ENCODE results near the gene GFM1.

GFM1 gene

GRCh38 chr3:158644345-158644908, at the start of gene GFM1:
GFM1 (plus strand) TSS chr3:158644527; CDS start chr3:158644635, 108 bp downstream.
- DNase-seq: peak; percentile 83 to 89

- DNase-seq: no peak
Measured at GRCh38 chr3:158600787-158601186, 43.5 kb upstream of the GFM1 start.

DNA sequence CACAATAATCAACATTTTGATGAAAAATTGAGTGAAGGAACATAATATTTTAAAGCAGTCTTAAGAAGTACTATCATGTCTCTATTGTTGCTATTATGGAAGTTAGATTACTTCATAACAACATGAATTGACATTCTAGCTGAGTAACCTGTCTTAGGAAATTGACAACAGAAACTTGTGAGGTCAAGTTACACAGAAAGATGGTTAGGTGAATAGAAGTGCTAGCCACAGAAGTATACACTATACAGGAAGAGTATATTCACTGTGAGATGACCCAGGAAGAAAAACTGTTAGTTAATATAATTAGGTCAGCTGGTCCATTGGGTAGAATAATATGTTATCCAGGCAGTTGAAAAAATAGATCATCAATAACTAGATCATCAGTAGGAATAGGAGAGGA, 42.1 kb upstream of the GFM1 start:
- no peak for DNase-seq

- DNase-seq: no peak
Measured at GRCh38 chr3:158617982-158618875, 26.1 kb upstream of the GFM1 start.

GRCh38 chr3:158625881-158626280, 18.4 kb upstream of the GFM1 start:
- no peak for DNase-seq

DNA sequence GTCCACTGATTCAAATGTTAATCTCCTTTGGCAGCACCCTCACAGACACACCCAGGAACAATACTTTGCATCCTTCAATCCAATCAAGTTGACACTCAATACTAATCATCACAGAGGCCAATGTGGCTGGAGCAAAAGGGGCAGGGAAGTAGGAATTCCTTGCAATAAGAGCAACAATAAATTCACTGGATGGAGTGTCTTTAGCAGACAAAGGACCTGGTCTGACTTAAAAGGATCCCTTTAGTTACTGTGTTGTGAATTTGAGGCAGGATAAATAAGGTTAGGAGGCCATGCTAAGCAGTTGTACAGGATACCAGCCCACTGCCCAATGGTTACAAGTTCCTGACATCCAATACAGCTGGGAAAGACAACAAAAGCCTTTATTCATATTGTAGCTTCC, 12.3 kb upstream of the GFM1 start:
- no peak for DNase-seq

DNA sequence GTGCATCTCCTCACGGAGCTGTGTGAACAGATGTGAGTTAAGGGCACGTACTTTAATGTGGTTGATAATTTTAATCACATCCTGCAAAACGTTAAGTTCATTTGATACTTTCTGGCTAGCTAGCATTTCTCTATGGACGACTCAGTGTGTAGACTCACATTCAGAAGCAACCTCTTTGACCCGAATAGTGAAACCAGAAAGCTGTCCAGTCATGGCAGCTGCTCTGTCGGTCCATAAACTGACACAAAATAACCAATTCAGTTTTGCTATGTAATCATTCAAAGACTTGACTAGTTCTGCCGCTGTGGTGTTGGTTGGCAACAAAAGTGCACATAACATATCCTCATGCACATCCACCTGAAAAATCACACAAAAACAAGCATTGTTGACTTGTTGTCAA, 3.7 kb upstream of the GFM1 start:
- DNase-seq: no peak

- DNase-seq: no peak
Measured at GRCh38 chr3:158642005-158642404, 2.3 kb upstream of the GFM1 start.

DNA sequence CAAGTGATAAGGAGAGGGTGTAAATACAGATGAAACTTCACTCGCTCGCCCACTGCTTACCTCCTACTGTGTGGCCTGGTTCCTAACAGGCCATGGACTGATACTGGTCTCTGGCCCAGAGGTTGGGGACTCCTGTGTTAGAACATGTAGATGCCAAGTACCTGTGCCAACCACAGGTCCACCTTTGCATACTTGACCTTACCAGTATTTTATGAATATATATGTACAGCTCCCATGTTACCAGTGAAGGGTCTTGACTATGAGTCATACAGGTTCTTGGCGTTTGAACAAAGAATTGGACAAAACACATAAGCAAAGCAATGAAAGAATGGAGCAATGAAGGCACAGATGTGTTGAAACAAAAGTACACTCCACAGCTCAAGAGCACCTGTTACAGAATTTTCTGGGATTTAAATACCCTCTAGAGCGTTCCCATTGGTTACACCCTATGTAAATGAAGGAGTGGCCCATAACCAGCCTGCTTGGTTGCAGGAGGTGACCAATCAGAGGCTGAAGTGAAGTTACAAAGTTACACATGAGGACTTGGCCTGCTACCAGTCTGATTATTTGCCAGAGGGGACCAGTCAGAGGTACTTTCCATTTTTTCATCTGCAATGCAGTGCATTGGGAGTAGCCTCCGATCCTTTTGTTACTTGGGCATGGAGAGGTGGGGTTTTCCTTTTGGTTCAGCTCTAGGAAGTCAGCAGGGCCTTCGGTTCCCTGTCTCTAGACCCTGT, 1.7 kb upstream of the GFM1 start:
- DNase-seq: no peak

GRCh38 chr3:158649791-158650190, 5.5 kb downstream of the GFM1 start:
- DNase-seq: no peak

DNA sequence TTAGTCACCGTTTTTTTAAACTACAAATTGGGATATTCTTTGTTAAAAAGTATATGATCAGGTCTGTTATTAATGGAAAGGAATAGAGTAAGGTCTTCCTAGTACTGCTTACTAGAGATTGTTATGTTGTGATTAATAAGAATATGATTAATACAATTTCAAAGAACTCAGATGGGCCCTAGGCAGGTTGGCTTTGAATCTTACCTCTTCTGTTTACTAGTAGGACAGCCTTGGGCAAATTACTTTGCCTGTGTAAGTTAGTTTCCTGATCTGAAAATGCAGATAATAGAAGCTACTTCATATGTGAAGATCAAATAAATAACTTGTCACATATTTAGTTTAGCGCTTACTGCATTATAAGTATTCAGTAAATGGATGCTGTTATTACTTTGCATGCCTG, 6.9 kb downstream of the GFM1 start:
- no peak for DNase-seq

DNA sequence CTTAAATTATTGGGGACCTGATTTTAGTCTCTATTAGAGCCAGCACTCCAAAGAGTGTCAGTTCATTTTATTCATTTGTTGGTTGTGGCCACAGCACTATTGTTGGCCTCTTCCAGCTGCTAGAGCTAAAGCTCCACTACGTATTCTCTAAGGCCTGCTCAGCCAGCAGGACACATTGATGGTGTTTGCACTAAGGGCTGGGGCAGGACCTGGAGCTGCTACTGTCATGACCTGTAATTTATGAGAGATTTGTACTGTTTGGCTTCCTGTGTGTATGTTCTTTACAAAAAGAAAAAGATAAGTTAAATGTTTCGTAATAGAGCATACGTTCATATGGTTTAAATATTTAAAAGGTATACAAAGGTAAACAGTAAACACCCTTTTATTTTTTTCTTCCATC, 8.1 kb downstream of the GFM1 start:
- no peak for DNase-seq

DNA sequence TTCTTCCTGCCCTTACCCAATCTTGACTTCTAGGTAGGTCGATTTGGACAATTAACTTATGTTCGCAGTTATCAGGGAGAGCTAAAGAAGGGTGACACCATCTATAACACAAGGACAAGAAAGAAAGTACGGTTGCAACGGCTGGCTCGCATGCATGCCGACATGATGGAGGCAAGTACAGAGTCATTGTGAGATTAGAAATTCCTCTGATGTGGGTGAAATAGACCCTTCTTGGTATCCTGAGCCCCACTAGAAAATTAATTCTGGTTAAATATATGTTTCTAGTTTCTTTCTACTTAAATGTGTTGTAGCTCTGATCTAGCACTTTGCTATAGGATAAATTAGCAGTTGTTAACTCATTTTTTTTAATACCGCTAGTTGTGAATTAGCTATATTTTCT, 14.6 kb downstream of the GFM1 start:
- DNase-seq: no peak

GRCh38 chr3:158659454-158660237, 15.3 kb downstream of the GFM1 start:
- DNase-seq: peak; percentile 48 to 57

GRCh38 chr3:158660711-158661110, 16.4 kb downstream of the GFM1 start:
- no peak for DNase-seq

DNA sequence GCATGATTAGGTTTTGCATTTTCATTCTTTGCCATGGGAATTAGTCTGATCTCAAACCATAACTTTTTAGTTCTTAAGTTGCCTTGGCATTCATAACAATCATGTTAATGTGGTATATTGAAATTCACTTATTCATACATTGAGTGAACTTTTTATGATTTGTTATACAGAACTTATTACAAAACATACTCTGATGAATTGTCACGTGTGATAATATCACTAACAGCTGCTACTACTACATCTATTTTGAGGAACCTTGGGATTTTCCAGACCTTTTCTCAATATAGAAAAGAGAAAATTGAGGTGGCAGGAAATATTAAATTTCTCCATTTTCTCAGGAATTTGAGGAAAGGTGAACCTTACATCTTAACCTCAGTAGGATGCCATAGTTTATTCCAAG, 18.9 kb downstream of the GFM1 start:
- no peak for DNase-seq

- no peak for DNase-seq
Measured at GRCh38 chr3:158663832-158664231, 19.5 kb downstream of the GFM1 start.

- DNase-seq: no peak
Measured at GRCh38 chr3:158666416-158666815, 22.1 kb downstream of the GFM1 start.

DNA sequence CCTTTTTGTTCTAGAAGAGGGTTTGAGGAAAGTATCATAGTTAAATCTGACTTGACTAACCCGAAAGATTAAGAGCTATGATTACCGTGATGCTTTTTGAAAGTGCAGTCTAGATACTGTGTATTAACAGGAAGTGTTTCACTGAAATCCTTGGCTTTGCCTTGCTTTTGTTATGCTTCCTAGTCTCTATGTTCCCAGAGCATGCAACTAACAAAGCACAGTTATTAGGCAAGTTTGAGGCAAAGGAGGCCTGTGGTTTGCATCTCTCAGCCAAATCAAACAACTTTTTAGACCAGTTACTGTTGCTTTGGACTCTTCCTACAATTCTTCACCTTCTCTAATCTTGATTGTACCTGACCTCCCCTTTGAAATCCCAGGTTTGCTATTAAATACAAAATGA, 24.2 kb downstream of the GFM1 start:
- no peak for DNase-seq

GRCh38 chr3:158671821-158672214, 27.5 kb downstream of the GFM1 start:
- no peak for DNase-seq

- DNase-seq: peak; percentile 82 to 87
Measured at GRCh38 chr3:158672215-158673176, 28.2 kb downstream of the GFM1 start, which contains the start of gene LXN. LXN (minus strand) TSS chr3:158672648; CDS start chr3:158672478, 170 bp downstream.

GRCh38 chr3:158678687-158679086, 34.4 kb downstream of the GFM1 start:
- no peak for DNase-seq
